VCaP (cell line): ENCODE measurements around the gene SYNPR.

ENCODE experiments used
- H3K27ac ChIP-seq: fragments of 450-650 bp; 2 replicates; pipeline ENCODE4 v1.5.1; 2017
- CTCF ChIP-seq: fragments of 450-650 bp; conservative IDR thresholded peaks from 2 replicates; pipeline ENCODE4 v1.5.1; 2017; ENCODE audit warnings: mild to moderate bottlenecking, moderate library complexity

The SYNPR gene

GRCh38 chr3:63471781-63472180 lies 193.7 kb downstream of the SYNPR start:
- no peak overlapping the region for H3K27ac ChIP-seq
- no peak for TF ChIP-seq CTCF

- TF ChIP-seq CTCF, result no peak
- H3K27ac ChIP-seq, result no peak overlapping the region
These were observed 195.6 kb downstream of the SYNPR start for GRCh38 chr3:63473641-63474166.

GRCh38 chr3:63474828-63475518 lies 196.9 kb downstream of the SYNPR start:
- H3K27ac ChIP-seq, result no peak overlapping the region
- no peak for TF ChIP-seq CTCF

GRCh38 chr3:63477494-63478129 lies 199.5 kb downstream of the SYNPR start:
- H3K27ac ChIP-seq, result no peak overlapping the region
- TF ChIP-seq CTCF, result no peak

GRCh38 chr3:63478990-63479660 lies 201.0 kb downstream of the SYNPR start:
- H3K27ac ChIP-seq, result no peak overlapping the region
- TF ChIP-seq CTCF, result no peak

GRCh38 chr3:63479661-63480035 lies 201.5 kb downstream of the SYNPR start:
- no peak overlapping the region for H3K27ac ChIP-seq
- no peak for TF ChIP-seq CTCF

- no peak for TF ChIP-seq CTCF
- no peak overlapping the region for H3K27ac ChIP-seq
These were observed 203.5 kb downstream of the SYNPR start for GRCh38 chr3:63481627-63482026.
